OCI-LY3 (cell line): ENCODE results near the gene SCAF1.

ENCODE experiments used
- H2AFZ ChIP-seq: fragments of 200-600, 300-600 bp; shearing (Covaris generic); 2 replicates; pipeline ENCODE4 v1.6.0; 2014; ENCODE audit warnings: antibody characterized with exemption, low read depth, low read length
- H3K27ac ChIP-seq: fragments of 200-600, 300-600 bp; sonication (generic); 2 replicates; pipeline ENCODE4 v1.5.1; 2014; ENCODE audit warnings: mild to moderate bottlenecking, low read length, moderate library complexity, mixed read lengths
- H3K27me3 ChIP-seq: fragments of 200-600, 300-600 bp; sonication (generic); 2 replicates; pipeline ENCODE4 v1.6.1; 2014; ENCODE audit warnings: low read depth, low read length, mixed read lengths
- H3K36me3 ChIP-seq: fragments of 200-600, 300-600 bp; sonication (generic); replicated peaks from 2 replicates; pipeline ENCODE3; 2014; ENCODE audit warnings: low read depth, low read length, mixed read lengths
- H3K4me1 ChIP-seq: fragments of 300-600, 200-600 bp; sonication (generic); 2 replicates; pipeline ENCODE4 v1.6.1; 2014; ENCODE audit warnings: low read length, mixed read lengths
- H3K4me2 ChIP-seq: fragments of 200-600, 300-600 bp; sonication (generic); 2 replicates; pipeline ENCODE4 v1.6.1; 2014; ENCODE audit warnings: low read length, mixed read lengths
- H3K4me3 ChIP-seq: fragments of 300-600, 200-600 bp; sonication (generic); 2 replicates; pipeline ENCODE4 v1.5.1; 2014; ENCODE audit warnings: antibody characterized with exemption, mild to moderate bottlenecking, low read length, moderate library complexity
- H3K79me2 ChIP-seq: fragments of 300-600, 200-600 bp; shearing (Covaris generic); 2 replicates; pipeline ENCODE4 v1.6.1; 2014; ENCODE audit warnings: mild to moderate bottlenecking, low read length, mixed read lengths
- H3K9ac ChIP-seq: fragments of 300-600, 200-600 bp; shearing (Covaris generic); 2 replicates; pipeline ENCODE4 v1.6.0; 2014; ENCODE audit warnings: mild to moderate bottlenecking, low read length, moderate library complexity
- H3K9me3 ChIP-seq: fragments of 200-600, 300-600 bp; shearing (Covaris generic); 2 replicates; pipeline ENCODE4 v1.6.1; 2014; ENCODE audit warnings: low read length, mixed read lengths; ENCODE audit not compliant: insufficient read depth
- H4K20me1 ChIP-seq: fragments of 200-600, 300-600 bp; sonication (generic); 2 replicates; pipeline ENCODE4 v1.6.1; 2016; ENCODE audit warnings: low read length, mixed read lengths; ENCODE audit not compliant: insufficient read depth
- CTCF ChIP-seq: fragments of 200-600, 300-600 bp; sonication (generic); IDR thresholded peaks from 2 replicates; pipeline ENCODE4 v1.5.1; 2014; ENCODE audit warnings: antibody characterized with exemption, low read length, low read depth
- EZH2phosphoT487 ChIP-seq: fragments of 200-600 bp; shearing (Covaris generic); IDR thresholded peaks from 2 replicates; pipeline ENCODE4 v1.6.1; 2018; ENCODE audit warnings: antibody characterized with exemption, mixed run types, low read depth

Gene SCAF1

DNA sequence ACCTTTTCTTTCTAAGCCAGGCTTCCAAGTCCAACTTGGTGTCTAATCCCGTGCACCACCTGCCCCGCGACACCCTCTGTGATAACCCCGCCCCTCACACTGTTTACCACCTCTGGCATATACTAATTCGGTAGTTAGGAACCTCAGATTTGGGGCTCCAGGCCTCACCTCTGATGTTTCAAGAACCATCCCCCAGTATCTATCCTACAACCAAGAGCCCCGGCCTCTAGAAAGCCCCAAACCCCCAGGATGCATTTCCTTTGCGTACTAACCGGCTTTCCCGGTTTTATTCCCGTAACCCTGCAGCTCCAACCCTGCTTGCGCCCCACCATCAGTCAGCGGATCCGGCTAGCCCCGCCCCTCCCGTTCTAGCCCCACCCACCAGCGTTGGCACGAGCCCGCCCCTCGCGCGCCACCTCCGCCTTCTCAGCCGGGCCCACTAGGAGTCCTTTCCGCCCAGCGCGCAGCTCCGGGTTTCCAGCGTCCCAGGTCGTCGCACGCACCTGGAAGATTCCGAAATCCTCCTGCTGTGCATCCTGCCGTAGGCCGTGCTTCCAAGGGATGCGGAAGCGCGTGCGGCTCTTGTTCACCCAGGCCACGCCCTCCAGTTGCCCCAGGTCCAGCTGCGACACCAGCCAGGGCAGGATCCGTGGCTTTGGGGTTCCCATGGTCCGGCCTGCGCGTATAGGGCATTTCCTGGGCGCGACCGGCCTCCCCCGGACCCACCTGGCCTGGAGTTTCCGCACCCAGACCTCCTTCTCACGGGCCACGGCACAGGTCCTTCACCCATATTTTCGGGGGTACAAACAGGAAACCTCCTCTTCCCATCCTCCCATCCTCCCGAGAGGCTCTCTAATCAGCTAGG lies 22.4 kb downstream of the SCAF1 start:
- peaks cover 42% of the 10 kb centered on the region for H3K79me2 ChIP-seq
- TF ChIP-seq CTCF (no peak), EZH2phosphoT487 (no peak)
- H3K4me3 ChIP-seq = peak overlapping the region; percentile 88
- peak overlapping the region; percentile 85 for H3K9ac ChIP-seq
- peaks cover 14% of the 10 kb centered on the region for H3K4me1 ChIP-seq
- H2AFZ ChIP-seq = no peak overlapping the region
- H3K9me3 ChIP-seq = no peaks in the 10 kb centered on the region
- H3K27ac ChIP-seq = peak overlapping the region; percentile 84
- no peaks in the 10 kb centered on the region for H3K27me3 ChIP-seq
- H4K20me1 ChIP-seq = peaks cover 12% of the 10 kb centered on the region
- H3K4me2 ChIP-seq = peak overlapping the region; percentile 86
- H3K36me3 ChIP-seq = peaks cover 39% of the 10 kb centered on the region

DNA sequence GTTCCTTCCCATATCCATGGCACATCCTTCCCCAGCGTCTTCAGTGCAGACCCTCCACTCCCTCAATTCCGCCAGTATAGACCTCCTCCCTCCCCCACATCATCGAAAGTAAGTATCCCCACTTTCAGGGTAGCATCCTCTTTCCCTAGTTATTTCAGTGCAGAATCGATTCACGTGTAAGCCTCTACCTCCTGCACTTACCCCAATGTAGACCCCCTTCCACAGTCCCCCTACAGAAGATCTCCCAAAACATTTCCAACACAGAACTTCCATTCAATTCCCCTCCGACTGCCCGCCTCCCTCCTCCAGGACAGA lies 23.0 kb downstream of the SCAF1 start:
- no peaks in the 10 kb centered on the region for H3K27me3 ChIP-seq
- H3K27ac ChIP-seq = peak overlapping the region; percentile 84
- peaks cover 42% of the 10 kb centered on the region for H3K79me2 ChIP-seq
- peak overlapping the region; percentile 88 for H3K4me3 ChIP-seq
- H2AFZ ChIP-seq = no peak overlapping the region
- no peaks in the 10 kb centered on the region for H3K9me3 ChIP-seq
- H3K4me2 ChIP-seq = peak overlapping the region; percentile 86
- H3K9ac ChIP-seq = peak overlapping the region; percentile 85
- H3K36me3 ChIP-seq = peaks cover 38% of the 10 kb centered on the region
- peaks cover 14% of the 10 kb centered on the region for H3K4me1 ChIP-seq
- TF ChIP-seq CTCF = no peak
- TF ChIP-seq EZH2phosphoT487 = no peak
- peaks cover 12% of the 10 kb centered on the region for H4K20me1 ChIP-seq

GRCh38 chr19:49665351-49666119 lies 23.5 kb downstream of the SCAF1 start, which contains the start of the genes BCL2L12 and IRF3:
BCL2L12 (plus strand) TSS chr19:49665933; CDS start chr19:49666693, 760 bp downstream.
IRF3 (minus strand) TSS chr19:49665857; CDS start chr19:49664838, 1,019 bp downstream.
- no peaks in the 10 kb centered on the region for H3K9me3 ChIP-seq
- H3K4me3 ChIP-seq = peak within 1 kb of the TSS; percentile 88
- no peaks in the 10 kb centered on the region for H3K27me3 ChIP-seq
- peak within 1 kb of the TSS; percentile 84 for H3K27ac ChIP-seq
- TF ChIP-seq EZH2phosphoT487 = no peak
- TF ChIP-seq CTCF = no peak
- H4K20me1 ChIP-seq = peaks cover 12% of the 10 kb centered on the region
- peaks cover 32% of the 10 kb centered on the region for H3K36me3 ChIP-seq
- H3K9ac ChIP-seq = peak within 1 kb of the TSS; percentile 85
- H2AFZ ChIP-seq = peak within 1 kb of the TSS; percentile 30; the same call in 1 of the 2 replicates
- H3K4me2 ChIP-seq = peak within 1 kb of the TSS; percentile 95
- peaks cover 14% of the 10 kb centered on the region for H3K4me1 ChIP-seq
- H3K79me2 ChIP-seq = peaks cover 42% of the 10 kb centered on the region

- Histone ChIP-seq H3K27me3 (no peaks in the 10 kb centered on the region), H3K4me3 (peak overlapping the region; percentile 88), H2AFZ (no peak overlapping the region), H3K4me2 (peak overlapping the region; percentile 95), H3K9me3 (no peaks in the 10 kb centered on the region), H3K79me2 (peaks cover 42% of the 10 kb centered on the region), H3K36me3 (peaks cover 28% of the 10 kb centered on the region), H3K4me1 (peaks cover 14% of the 10 kb centered on the region), H3K27ac (peak overlapping the region; percentile 44), H3K9ac (peak overlapping the region; percentile 85), H4K20me1 (peaks cover 11% of the 10 kb centered on the region)
- TF ChIP-seq CTCF (no peak), EZH2phosphoT487 (no peak)
These were observed 24.1 kb downstream of the SCAF1 start for GRCh38 chr19:49666120-49666444.
